ENCODE results near the gene SYNE3.

The SYNE3 gene

DNA sequence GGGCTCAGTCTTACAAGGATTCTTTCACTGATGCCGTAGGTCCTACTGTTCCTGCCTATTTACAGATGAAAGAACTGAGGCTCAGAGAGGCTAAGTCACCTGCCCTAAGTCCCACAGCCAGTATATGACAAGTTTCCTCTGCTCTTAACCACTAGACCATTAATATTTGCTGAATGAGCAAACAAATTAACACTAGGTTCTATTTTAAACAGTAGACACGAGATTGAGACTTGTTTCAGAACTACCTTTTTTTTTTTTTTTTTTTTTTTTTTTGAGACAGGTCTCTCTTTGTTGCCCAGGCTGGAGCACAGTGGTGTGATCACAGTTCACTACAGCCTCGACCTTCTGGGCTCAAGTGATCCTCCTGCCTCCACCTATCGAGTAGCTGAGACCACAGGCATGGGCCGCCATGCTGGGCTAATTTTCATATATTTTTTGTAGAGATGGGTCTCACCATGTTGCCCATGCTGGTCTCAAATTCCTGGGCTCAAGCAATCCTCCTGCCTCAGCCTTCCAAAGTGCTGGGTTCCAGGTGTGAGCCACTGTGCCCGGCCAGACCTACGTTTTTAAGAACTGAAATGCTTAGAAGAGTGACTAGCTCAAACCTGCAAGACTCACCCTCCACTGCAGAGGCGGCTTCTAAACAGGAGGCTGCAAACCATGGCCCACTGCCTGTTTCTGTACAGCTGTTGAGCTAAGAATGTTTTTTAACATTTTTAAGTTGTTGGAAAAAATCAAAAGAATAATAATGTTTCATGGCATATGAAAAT is 12.9 kb downstream of the SYNE3 start:
- DNase-seq: no peak

- no peak for DNase-seq
These were observed 14.0 kb downstream of the SYNE3 start for GRCh38 chr14:95502381-95502950.

DNA sequence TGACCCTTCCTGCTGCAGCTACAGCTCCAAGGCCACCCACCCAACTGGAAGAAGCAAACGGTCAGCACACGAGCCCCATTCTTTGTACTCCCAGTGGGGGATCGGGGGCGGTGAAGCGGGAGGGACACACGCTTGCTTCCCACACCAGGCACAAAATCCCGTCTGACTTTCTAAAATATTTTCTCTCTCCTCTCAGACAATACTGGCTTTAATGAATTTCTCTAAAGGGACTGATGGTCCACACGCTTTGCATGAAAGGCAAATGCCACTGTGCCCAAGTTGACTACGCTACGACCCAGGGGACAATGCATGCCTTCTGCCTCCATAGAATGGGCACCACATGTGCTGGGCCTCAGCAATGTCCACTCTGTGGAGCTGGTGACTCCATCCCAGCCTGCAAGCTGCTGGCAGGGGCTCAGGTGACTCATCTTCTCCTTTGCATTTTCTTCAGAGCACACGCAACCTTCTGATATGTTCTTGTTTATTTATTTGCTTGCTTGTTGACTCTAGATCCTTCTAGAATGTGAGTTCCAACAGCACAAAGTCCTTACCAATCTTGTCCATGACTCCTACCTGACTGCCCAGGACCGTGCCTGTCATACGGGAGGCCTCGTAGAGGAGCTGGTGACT is 15.6 kb downstream of the SYNE3 start:
- DNase-seq: no peak

GRCh38 chr14:95500201-95500681 is 16.2 kb downstream of the SYNE3 start:
- DNase-seq: no peak

DNA sequence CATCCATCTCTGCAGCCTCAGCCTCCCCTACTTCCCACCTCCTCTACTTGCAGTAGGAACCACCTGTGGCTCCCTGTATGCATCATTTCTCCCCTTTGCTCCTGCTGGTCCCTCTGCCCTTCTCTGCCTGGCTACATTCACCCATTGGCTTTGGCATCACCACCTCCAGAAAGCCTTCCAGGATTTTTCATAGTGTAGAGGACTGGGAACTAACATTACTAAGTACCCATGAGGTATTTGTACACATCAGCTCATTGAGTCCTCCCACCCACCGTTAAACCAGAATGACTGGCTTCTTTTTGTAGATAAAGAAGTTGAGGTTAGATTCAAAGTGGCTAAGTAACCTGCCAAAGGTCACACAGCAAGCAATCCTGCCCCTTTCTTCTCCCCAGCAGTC is 17.1 kb downstream of the SYNE3 start:
- DNase-seq: no peak

DNA sequence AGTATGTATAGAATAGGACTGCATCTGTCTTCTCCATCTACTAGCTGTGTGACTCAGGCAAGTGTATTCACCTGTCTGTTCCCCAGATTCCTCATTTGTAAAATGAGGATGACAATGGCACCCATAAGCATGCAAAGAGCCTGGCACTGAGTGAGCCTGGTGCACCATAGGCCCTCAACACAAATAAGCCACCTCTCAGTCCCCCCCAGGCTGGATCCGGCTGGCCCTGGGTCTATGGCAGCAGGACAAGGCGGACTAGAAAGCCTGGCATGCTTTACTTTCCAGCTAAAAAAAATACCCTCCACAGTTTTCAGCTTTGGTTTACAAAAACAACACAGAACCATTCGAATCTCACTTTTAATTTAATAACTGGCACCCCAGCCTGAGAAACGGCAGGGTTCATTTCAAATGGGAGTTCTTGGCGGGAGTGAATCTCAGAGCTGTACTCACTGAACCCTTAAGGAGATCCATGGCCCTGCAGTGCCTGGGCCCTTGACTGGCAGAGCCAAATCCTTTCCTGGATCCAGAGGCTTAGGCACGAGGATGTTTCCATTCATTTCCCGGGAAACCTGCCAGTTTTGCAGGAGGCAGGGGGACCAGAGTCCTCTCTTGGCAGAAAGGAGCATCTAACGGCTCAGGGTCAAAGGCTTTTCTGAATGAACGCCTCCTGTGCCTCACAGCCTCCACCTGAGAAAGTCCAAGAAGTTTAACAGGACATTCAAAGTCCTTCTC is 17.7 kb downstream of the SYNE3 start:
- no peak for DNase-seq

DNA sequence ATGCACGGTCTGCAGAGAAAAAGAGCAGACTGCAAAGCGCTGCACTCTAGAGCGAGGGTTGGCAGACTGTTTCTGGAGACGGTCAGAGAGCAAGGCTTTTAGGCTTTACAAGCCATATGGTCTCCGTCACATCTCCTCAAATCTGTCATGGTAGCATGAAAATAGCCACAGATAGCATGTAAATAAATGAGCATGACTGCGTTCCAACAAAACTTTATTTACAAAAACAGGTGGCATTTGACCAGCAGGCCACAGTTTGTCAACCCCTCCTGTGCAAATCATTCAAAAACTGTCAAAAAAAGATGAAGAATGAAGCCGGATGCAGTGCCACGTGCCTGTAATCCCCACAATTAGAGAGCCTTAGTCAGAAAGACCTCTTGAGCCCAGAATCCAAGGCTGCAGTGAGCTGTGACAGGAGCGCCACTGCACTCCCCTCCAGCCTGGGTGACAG is 18.9 kb downstream of the SYNE3 start:
- DNase-seq: no peak

- no peak for DNase-seq
These were observed 19.7 kb downstream of the SYNE3 start for GRCh38 chr14:95496690-95497259.

DNA sequence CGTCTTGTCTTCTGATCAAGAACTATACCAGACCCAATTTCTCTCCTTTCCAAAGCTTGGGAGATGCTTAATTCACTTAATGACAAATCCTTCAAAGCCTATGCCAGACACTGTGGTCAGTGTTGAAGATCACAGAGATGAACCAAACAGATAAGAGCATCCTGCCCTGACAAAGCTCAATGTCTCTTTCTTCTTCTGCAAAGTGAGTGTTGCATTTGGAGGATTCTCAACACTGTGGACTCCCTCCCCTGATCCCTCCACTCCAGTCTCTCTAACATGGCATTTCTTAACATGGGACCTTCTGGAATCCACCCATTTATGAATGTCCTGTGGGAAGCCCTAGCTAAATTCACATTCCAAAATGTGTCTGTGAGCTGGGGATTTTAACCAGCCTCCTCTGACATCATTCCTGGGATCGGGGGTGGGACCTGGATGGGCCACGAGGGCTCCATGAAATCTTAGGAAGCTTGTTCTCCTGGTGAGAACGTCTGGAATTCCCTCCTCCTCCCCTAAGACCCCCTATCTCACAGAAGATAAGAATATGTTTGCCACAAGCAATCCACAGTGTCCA is 20.3 kb downstream of the SYNE3 start:
- no peak for DNase-seq

GRCh38 chr14:95495538-95496025 is 20.9 kb downstream of the SYNE3 start:
- no peak for DNase-seq

DNA sequence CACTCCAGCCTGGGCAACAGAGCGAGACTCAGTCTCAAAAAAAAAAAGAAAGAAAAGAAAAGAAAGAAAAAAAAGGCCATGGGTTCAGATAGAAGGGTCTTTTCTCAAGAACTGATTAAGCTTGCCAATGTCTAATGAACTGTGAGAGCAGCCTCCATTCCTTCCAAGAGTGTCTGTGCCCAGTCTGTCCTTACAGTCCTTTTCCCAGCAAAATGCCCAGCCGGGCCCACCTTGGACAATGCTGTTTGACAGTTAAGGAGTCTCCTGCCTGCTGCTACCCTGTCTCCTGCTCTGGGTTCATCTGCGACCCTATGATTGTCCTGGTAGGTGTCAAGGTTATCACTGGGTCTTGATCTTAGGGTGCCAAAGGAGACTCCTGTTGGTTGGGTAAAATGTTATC is 21.4 kb downstream of the SYNE3 start:
- no peak for DNase-seq

- DNase-seq: no peak
These were observed 22.0 kb downstream of the SYNE3 start for GRCh38 chr14:95494456-95494855.

DNA sequence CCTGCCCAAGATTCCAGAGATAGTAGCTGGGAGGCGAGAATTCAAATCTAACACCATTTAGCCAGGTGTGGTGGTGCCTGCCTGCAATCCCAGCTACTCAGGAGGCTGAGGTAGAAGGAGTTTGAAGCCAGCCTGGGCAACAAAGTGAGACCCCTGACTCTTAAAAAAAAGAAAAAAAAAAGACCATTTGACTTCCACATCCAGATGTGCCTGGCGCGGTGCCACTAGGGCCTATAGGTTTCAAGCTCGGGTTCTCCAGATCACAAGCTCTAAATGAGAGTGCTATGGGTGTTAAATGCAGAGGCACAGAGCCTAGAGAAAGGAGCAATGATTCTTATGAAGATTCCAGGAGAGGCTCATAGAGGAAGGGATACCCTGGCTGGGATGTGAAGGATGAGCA is 22.5 kb downstream of the SYNE3 start:
- no peak for DNase-seq

DNA sequence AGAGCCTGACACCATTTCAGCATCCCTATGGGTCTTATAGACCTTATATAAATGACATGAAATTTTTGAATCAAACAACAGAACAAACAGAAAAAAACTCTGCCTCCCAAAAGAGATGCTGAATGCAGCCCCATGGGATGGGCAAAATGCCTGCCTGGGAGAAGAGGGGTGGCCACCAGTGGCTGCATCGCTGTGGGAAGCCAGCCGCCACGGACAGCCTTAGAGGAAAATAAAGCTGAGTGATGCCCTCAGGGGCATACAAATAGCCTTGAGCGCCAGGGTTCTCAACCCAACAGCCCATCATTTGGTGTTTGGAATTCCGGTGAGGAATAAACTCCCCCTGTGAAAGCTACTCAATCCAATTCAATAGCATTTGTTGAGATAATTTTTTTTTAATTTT is 22.9 kb downstream of the SYNE3 start:
- DNase-seq: no peak

DNA sequence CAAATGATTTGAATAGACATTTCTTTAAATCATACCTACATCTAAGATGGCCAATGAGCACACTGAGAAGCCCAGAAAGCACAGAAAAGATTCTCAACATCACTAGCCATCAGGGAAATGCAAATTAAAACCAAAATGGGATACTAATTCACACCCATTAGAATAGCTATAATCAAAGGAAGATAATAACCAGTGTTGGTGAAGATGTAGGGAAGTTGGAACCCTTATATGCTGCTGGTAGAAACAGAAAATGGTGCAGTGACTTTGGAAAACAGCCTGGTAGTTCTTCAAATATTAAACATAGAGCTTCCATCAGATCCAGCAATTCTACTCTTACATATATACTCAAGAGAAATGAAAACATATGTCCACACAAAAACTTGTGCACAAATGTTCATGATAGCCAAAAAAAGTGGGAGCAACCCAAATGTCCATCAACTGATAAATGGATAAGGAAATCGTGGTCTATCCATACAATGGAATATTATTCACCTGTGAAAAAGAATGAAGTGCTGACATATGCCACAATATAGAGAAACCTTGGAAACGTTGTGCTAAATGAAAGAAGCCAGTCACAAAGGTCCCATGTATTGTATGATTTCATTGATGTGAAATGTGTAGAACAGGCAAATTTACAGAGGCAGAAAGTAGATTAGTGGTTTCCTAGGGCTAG is 24.4 kb downstream of the SYNE3 start:
- no peak for DNase-seq

- DNase-seq: no peak
These were observed 25.6 kb downstream of the SYNE3 start for GRCh38 chr14:95490727-95491451.

DNA sequence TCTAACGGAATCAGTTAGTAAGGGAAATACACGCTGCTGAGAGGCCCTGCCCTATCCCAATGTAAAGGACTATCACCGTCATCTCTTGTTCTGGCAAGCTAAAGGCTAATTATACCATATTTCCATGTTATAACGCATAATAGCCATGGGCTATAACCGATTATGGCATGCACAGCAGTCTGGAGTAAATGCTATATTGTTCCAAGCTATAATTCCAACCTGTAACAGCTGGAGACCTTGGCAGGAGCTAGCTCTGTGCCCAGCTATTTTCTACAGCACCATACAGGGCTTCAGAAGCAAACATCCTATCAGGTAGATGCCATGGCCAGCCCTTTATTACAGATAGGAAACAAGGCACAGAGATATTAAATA is 26.3 kb downstream of the SYNE3 start:
- DNase-seq: no peak

DNA sequence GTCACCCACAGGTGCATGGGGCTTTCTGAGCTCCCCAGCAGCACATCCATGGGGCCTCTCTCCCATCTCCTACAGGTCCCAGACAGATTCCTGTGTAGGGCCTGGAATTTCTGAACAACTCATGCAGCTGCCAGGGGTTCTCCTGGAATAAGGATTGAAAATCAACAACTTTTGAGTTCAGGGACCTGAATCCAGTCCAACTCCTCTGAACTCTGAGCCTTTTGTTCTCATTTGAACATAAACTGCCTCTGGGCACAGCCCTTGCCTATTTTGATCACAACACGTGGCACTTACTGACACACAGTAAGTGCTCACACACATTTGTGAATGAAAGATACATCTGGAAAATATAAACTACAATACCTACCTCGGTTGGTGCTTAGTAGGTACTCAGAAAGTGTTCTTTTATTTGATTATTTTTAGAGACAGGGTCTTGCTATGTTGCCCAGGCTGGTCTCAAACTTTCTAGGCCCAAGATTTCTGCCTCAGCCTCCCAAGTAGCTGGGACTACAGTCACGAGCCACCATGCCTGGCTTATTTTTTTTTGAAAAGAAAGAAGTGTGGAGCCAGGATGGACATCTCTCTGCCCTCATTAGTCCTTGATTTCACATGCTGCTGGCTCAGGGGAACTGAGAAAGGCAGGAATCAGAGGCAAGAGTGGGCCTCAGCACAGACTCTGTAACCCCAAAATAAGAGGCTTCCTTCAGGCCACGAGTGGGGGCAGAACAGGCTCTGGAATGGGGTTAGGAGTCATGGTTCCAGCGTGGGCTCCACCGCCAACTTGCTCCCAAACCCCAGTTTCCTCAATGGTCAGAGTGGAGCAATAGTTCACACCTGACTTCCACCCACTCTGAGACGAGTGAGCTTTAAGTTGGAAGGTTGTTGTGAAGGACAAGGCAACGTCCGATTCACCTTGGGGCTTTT is 27.0 kb downstream of the SYNE3 start:
- no peak for DNase-seq

GRCh38 chr14:95488376-95489213 is 27.9 kb downstream of the SYNE3 start:
- DNase-seq: no peak
